ENCODE data around the gene ITGB5.
A peak's percentile ranks its signal among the peaks of the same experiment; 100 is the strongest.

The ITGB5 gene

DNA sequence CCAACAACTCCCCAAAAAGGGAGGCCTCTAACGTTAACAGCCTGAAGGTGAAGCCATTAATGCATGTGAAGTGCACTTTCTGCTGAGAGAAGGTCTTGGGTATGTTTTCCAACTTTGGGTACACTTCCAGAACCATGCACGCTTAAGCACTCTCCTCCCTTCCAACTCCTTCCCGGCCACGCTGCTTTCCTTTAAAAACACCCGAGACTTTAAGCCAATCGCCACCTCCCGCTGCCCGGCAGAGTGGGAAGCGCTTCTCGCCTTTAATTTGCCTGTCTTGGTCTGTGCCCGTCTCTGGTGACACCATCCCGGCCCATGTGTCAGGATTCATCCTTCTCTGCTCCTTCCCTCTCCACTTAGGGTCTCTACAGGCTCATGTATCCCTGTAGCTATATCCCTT, 35.3 kb downstream of the ITGB5 start:
- TF ChIP-seq, protein P1, sequence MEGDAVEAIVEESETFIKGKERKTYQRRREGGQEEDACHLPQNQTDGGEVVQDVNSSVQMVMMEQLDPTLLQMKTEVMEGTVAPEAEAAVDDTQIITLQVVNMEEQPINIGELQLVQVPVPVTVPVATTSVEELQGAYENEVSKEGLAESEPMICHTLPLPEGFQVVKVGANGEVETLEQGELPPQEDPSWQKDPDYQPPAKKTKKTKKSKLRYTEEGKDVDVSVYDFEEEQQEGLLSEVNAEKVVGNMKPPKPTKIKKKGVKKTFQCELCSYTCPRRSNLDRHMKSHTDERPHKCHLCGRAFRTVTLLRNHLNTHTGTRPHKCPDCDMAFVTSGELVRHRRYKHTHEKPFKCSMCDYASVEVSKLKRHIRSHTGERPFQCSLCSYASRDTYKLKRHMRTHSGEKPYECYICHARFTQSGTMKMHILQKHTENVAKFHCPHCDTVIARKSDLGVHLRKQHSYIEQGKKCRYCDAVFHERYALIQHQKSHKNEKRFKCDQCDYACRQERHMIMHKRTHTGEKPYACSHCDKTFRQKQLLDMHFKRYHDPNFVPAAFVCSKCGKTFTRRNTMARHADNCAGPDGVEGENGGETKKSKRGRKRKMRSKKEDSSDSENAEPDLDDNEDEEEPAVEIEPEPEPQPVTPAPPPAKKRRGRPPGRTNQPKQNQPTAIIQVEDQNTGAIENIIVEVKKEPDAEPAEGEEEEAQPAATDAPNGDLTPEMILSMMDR (conservative IDR thresholded peaks at IDR 0.05; ENCODE audit: control insufficient read depth, insufficient read depth, low read depth, low read length) = no peak
- H3K4me3 ChIP-seq (ENCODE audit: control insufficient read depth, low read depth, low read length) = no peak overlapping the region
- DNase-seq (ENCODE audit: low read depth) = no peak

DNA sequence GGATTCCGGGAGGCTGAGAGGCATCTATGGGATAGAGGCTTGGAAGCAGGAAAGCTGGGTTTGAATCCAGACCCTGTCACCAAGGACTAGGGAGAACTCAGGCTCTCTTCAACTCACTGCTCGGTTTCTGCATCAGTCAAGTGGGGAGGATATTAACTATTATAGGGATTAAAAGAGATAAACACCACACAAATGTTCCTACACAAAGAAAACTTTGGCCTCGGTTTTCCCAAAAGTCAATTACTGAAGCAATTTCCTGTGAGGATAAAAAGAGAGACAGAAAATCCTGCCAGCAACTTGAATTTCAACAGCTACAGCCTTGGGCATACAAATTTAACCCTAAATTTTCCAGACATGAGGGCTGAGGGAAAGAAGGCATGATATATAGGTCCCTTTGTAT, 36.0 kb downstream of the ITGB5 start:
- no peak for DNase-seq (ENCODE audit: low read depth)
- TF ChIP-seq, protein P1 (conservative IDR thresholded peaks at IDR 0.05; ENCODE audit: control insufficient read depth, insufficient read depth, low read depth, low read length) = no peak
- H3K4me3 ChIP-seq (ENCODE audit: control insufficient read depth, low read depth, low read length) = no peak overlapping the region

DNA sequence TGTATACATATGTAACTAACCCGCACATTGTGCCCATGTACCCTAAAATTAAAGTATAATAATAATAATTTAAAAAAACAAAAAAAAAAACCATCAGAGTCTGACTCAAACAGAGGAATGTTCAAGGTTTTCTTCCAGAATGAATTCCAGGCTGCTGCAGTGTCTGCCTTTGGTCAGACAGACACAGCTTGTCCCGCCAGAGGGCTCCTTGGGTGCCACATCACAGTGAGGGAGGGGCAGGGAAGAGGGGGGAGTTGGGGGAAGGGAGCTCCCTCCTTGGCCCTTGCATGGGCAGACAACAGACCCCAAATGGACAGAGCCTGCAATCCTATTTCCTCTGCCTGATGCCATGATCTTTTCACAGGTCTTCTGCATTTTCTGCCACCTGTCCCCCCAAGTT, 36.5 kb downstream of the ITGB5 start:
- TF ChIP-seq, protein P1 (conservative IDR thresholded peaks at IDR 0.05; ENCODE audit: control insufficient read depth, insufficient read depth, low read depth, low read length) = peak; percentile 7
- no peak overlapping the region for H3K4me3 ChIP-seq (ENCODE audit: control insufficient read depth, low read depth, low read length)
- DNase-seq (ENCODE audit: low read depth) = peak; percentile 55

DNA sequence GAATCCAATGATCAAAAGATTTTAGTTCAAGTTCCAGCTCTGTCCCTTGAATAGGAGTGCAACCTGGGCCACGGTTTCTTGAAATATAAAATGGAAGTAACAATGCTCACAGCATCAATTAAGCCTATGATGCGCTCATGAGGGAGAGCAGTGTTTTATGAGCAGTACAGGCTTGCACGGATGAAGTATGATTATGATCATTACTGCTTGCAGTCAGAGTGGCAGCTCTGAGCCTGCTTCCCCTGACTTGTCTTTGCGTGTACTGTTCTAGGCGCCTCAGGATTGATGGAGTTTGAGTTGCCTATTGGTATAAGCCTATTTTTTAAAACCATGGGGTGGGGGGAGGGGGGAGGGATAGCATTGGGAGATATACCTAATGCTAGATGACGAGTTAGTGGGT, 37.0 kb downstream of the ITGB5 start:
- H3K4me3 ChIP-seq (ENCODE audit: control insufficient read depth, low read depth, low read length) = no peak overlapping the region
- no peak for DNase-seq (ENCODE audit: low read depth)
- TF ChIP-seq, protein P1 (conservative IDR thresholded peaks at IDR 0.05; ENCODE audit: control insufficient read depth, insufficient read depth, low read depth, low read length) = no peak

DNA sequence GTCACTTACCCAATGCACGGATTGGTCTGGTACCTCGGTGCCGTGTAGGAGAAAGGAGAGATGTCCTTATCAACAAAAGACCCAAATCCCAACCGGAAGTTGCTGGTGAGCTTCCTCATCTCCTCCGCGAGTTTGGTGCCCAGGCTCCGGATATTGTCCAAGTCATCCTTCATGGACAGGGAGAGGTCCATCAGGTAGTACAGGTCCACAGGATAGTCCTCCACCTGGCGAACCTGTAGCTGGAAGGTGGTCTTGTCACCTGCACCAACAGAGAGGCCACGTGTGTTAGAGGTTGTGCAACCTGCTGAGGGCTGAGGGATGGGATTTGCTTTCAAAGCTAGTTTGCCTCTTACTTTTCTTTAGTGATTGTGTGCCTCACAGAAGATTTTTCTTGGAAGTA, 38.9 kb downstream of the ITGB5 start:
- no peak for DNase-seq (ENCODE audit: low read depth)
- H3K4me3 ChIP-seq (ENCODE audit: control insufficient read depth, low read depth, low read length) = no peak overlapping the region
- TF ChIP-seq, protein P1 (conservative IDR thresholded peaks at IDR 0.05; ENCODE audit: control insufficient read depth, insufficient read depth, low read depth, low read length) = no peak

DNA sequence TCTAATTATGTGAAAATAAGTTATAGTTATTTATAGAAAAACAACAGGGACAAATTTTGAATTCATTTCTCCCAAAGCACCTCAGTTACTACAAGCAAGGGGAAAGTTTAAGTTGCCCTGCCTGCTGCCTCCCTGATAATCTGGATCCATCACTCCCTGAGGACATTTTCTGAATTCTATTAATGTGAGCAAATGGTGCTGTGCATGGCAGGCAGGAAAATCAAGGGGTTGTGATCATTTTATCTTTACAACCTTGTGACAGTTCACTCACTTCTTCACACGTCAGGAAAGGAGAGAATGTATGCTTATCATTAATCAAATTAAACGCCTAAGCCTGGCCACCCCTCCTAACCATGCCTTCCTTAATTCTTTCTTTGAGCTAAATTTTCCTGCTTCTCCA, 39.3 kb downstream of the ITGB5 start:
- TF ChIP-seq, protein P1 (conservative IDR thresholded peaks at IDR 0.05; ENCODE audit: control insufficient read depth, insufficient read depth, low read depth, low read length) = no peak
- H3K4me3 ChIP-seq (ENCODE audit: control insufficient read depth, low read depth, low read length) = no peak overlapping the region
- no peak for DNase-seq (ENCODE audit: low read depth)

DNA sequence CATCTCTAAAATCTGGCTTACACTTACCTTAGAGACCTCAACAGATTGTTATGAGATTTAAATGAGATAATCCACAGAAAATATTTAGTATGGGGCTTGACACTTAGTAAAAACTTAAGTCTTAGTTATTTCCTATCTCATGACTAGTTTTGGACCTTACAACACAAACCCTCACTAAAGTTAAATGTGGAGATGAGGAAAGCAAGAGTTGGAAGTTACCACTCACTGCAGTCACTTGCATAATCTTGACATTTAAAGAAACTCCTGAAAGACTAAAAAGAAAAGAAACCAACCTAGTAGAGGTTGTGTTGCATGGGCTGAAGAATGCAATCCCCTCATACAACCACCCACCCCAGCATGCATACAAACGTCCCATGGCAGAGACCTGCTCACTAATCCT, 40.1 kb downstream of the ITGB5 start:
- H3K4me3 ChIP-seq (ENCODE audit: control insufficient read depth, low read depth, low read length) = no peak overlapping the region
- DNase-seq (ENCODE audit: low read depth) = no peak
- TF ChIP-seq, protein P1 (conservative IDR thresholded peaks at IDR 0.05; ENCODE audit: control insufficient read depth, insufficient read depth, low read depth, low read length) = no peak

Measured in fibroblast of mammary gland (primary cell).